Keratinocyte (primary cell): ENCODE data around the gene G3BP1.
A peak's percentile ranks its signal among the peaks of the same experiment; 100 is the strongest.

Experiments
- EZH2 ChIP-seq: IDR thresholded peaks from one replicate; pipeline ENCODE4 v1.6.1; 2012; ENCODE audit warnings: inconsistent platforms, mild to moderate bottlenecking, low read length, moderate library complexity
- TF ChIP-seq, protein P1 (sequence below), 3 experiments: IDR thresholded peaks in 1 of 3; conservative IDR thresholded peaks in 1 of 3; optimal IDR thresholded peaks in 1 of 3; 2 replicates in 2 of 3; 3 replicates in 1 of 3; pipeline versions ENCODE3 to v1.5.1; 2011; ENCODE audit warnings: low read length in 3 of 3, mild to moderate bottlenecking in 3 of 3, moderate library complexity in 2 of 3, control low read depth in 1 of 3, inconsistent platforms in 1 of 3; ENCODE audit not compliant: insufficient read depth in 2 of 3; ENCODE audit errors: extremely low read depth in 1 of 3

DNA sequence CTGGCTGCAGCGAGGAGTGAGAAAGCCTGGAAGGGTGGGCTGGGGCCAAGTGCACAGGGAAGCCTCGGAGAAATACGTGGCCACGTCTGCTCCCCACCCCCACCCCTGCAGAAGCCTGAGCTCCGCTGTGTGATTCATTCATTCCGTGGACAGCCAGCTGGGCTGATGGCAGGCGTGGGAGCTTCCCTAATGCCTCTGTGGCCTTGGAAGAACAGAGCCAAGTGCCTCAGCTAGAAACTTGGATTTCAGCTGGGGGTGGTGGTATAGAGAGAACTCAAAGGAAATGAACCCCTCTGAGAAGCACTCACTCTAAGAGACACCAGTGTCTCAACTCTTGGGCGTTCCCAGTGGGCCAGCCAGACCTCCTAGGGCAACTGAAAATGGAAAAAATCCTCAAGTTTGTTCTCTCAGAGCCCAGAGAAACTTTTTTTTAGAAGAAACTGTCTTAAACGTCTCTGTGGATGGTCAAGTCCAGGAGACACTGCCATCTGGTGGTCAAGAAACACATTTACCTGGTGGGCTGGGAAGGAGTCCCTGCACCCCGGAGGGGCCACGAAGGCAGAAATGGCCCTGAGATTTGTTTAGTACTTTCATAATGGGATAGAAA is 31.3 kb upstream of the G3BP1 start:
- TF ChIP-seq, protein P1, sequence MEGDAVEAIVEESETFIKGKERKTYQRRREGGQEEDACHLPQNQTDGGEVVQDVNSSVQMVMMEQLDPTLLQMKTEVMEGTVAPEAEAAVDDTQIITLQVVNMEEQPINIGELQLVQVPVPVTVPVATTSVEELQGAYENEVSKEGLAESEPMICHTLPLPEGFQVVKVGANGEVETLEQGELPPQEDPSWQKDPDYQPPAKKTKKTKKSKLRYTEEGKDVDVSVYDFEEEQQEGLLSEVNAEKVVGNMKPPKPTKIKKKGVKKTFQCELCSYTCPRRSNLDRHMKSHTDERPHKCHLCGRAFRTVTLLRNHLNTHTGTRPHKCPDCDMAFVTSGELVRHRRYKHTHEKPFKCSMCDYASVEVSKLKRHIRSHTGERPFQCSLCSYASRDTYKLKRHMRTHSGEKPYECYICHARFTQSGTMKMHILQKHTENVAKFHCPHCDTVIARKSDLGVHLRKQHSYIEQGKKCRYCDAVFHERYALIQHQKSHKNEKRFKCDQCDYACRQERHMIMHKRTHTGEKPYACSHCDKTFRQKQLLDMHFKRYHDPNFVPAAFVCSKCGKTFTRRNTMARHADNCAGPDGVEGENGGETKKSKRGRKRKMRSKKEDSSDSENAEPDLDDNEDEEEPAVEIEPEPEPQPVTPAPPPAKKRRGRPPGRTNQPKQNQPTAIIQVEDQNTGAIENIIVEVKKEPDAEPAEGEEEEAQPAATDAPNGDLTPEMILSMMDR (optimal IDR thresholded peaks at IDR 0.05 in 1 of 3, IDR thresholded peaks at IDR 0.05 in 1 of 3, conservative IDR thresholded peaks at IDR 0.05 in 1 of 3; ENCODE audit: extremely low read depth in 1 of 3, insufficient read depth in 2 of 3, low read length in 3 of 3), result peak; percentile 73 to 93 (median 74)
- no peak for TF ChIP-seq EZH2
